Measurements from ENCODE around the gene DNMT1. TPM values are rescaled to one million over a fixed set of nuclear protein-coding genes. Genes with fewer than 3 reads are reported as not detected.

The DNMT1 gene
- total and polyA plus RNA-seq, 8 donors, result 16.6 to 92.0 (median 44.8) TPM

GRCh38 chr19:10217085-10217484, 22.3 kb upstream of the DNMT1 start:
- no peak for DNase-seq
- Histone ChIP-seq H3K9me3 (no peaks in the 10 kb centered on the region), H3K27ac (no peak overlapping the region), H3K27me3 (no peaks in the 10 kb centered on the region), H3K4me3 (no peak overlapping the region), H3K36me3 (peaks cover 0 to 4% (median 0%) of the 10 kb centered on the region in 4 donors), H3K4me1 (peaks cover 0 to 4% (median 0%) of the 10 kb centered on the region in 4 donors)
- intact Hi-C loops (cut with DNase I; ENCODE audit: low total_unique reads), result no loop called here
- 82 to 94% (median 84%) methylated on average over 9 of the region's 9 CpGs for WGBS, 5 donors
- TF ChIP-seq POLR2A (IDR thresholded peaks at IDR 0.05) (no peak), EP300 (IDR thresholded peaks at IDR 0.05) (no peak), POLR2AphosphoS5 (IDR thresholded peaks at IDR 0.05) (no peak)
- TF ChIP-seq, protein P1, sequence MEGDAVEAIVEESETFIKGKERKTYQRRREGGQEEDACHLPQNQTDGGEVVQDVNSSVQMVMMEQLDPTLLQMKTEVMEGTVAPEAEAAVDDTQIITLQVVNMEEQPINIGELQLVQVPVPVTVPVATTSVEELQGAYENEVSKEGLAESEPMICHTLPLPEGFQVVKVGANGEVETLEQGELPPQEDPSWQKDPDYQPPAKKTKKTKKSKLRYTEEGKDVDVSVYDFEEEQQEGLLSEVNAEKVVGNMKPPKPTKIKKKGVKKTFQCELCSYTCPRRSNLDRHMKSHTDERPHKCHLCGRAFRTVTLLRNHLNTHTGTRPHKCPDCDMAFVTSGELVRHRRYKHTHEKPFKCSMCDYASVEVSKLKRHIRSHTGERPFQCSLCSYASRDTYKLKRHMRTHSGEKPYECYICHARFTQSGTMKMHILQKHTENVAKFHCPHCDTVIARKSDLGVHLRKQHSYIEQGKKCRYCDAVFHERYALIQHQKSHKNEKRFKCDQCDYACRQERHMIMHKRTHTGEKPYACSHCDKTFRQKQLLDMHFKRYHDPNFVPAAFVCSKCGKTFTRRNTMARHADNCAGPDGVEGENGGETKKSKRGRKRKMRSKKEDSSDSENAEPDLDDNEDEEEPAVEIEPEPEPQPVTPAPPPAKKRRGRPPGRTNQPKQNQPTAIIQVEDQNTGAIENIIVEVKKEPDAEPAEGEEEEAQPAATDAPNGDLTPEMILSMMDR (IDR thresholded peaks at IDR 0.05), result no peak

DNA sequence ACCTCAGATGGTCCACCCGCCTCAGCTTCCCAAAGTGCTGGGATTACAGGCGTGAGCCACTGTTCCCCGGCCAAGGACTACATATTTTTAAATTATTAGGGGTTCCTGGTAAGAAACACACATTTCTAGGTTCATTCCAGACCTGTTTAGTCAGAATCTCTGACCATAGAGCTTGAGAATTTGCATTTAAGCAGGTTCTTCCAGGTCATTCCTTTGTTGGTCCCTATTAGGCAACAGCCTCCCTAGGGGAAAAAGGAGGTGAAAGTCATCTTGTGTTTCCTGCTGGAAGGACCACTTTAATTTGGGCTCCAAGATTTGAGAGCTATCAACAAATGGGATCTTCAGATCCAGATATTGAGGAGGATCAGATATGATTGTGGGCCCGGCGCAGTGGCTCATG, 20.0 kb upstream of the DNMT1 start:
- H3K27ac ChIP-seq, result no peak overlapping the region
- H3K4me1 ChIP-seq, result no peaks in the 10 kb centered on the region
- DNase-seq, result no peak
- no peak overlapping the region for H3K4me3 ChIP-seq
- 86 to 99% (median 94%) methylated on average over 5 of the region's 5 CpGs for WGBS, 5 donors
- no peaks in the 10 kb centered on the region for H3K9me3 ChIP-seq
- intact Hi-C loops (cut with DNase I; ENCODE audit: low total_unique reads), result no loop called here
- H3K36me3 ChIP-seq, result peaks cover 0 to 4% (median 0%) of the 10 kb centered on the region in 4 donors
- no peaks in the 10 kb centered on the region for H3K27me3 ChIP-seq
- TF ChIP-seq EP300 (IDR thresholded peaks at IDR 0.05), result no peak
- TF ChIP-seq POLR2A (IDR thresholded peaks at IDR 0.05), result no peak
- no peak for TF ChIP-seq POLR2AphosphoS5 (IDR thresholded peaks at IDR 0.05)
- TF ChIP-seq, protein P1 (IDR thresholded peaks at IDR 0.05), result no peak

GRCh38 chr19:10211691-10212090, 16.9 kb upstream of the DNMT1 start:
- DNase-seq, result no peak
- no peak overlapping the region for H3K4me3 ChIP-seq
- no peak overlapping the region for H3K27ac ChIP-seq
- TF ChIP-seq, protein P1 (IDR thresholded peaks at IDR 0.05), result no peak
- TF ChIP-seq POLR2AphosphoS5 (IDR thresholded peaks at IDR 0.05), result no peak
- no peak for TF ChIP-seq POLR2A (IDR thresholded peaks at IDR 0.05)
- TF ChIP-seq EP300 (IDR thresholded peaks at IDR 0.05), result no peak
- 77 to 92% (median 81%) methylated on average over 5 to 6 of the region's 6 CpGs for WGBS, 5 donors
- no peaks in the 10 kb centered on the region for H3K27me3 ChIP-seq
- H3K4me1 ChIP-seq, result no peaks in the 10 kb centered on the region
- intact Hi-C loops (cut with DNase I; ENCODE audit: low total_unique reads), result no loop called here
- no peaks in the 10 kb centered on the region for H3K36me3 ChIP-seq
- H3K9me3 ChIP-seq, result peaks cover 0 to 6% (median 3%) of the 10 kb centered on the region in 4 donors

- Histone ChIP-seq H3K27me3 (no peaks in the 10 kb centered on the region), H3K9me3 (peaks cover 0 to 6% (median 3%) of the 10 kb centered on the region in 4 donors), H3K4me1 (no peaks in the 10 kb centered on the region), H3K36me3 (no peaks in the 10 kb centered on the region), H3K4me3 (no peak overlapping the region), H3K27ac (no peak overlapping the region)
- TF ChIP-seq POLR2A (IDR thresholded peaks at IDR 0.05), result no peak
- no peak for TF ChIP-seq POLR2AphosphoS5 (IDR thresholded peaks at IDR 0.05)
- no peak for TF ChIP-seq EP300 (IDR thresholded peaks at IDR 0.05)
- TF ChIP-seq, protein P1 (IDR thresholded peaks at IDR 0.05), result no peak
- no peak for DNase-seq
- intact Hi-C loops (cut with DNase I; ENCODE audit: low total_unique reads), result no loop called here
- WGBS, 5 donors, result 77 to 92% (median 82%) methylated on average over 4 of the region's 4 CpGs
These were observed 16.3 kb upstream of the DNMT1 start for GRCh38 chr19:10211061-10211460.
